ENCODE results near the gene DNASE2B.

Gene DNASE2B

DNA sequence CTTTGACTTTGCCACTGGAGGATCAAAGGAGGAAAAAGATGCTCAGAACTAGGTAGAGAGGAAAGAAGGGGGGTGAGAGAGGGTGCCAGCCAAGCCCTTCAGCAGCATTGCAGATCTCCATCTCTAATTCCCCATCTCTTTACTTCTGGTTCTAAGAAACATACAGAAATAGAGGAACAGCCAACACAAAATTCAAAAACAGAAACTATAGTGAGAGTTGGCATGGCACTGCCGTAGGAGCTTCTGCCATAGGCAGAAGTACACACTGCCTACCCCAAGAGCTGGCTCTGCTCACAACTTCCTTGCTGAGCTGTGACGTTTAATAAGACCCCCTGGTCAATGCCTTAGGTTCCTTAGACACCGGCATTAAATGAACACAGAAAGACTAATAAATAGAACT is 54.2 kb downstream of the DNASE2B start:
- no peak overlapping the region for H3K4me3 ChIP-seq (ENCODE audit: low read depth, low read length, poor library complexity, severe bottlenecking)
- TF ChIP-seq CTCF (IDR thresholded peaks at IDR 0.05; ENCODE audit: low read length) (no peak), EZH2 (IDR thresholded peaks at IDR 0.05; ENCODE audit: borderline replicate concordance, low read length) (no peak)
- no peaks in the 10 kb centered on the region for H3K9me3 ChIP-seq (ENCODE audit: low read length)
- no peaks in the 10 kb centered on the region for H3K36me3 ChIP-seq (ENCODE audit: insufficient read depth, low read length)
- no peak overlapping the region for H3K9ac ChIP-seq (ENCODE audit: low read length)
- no peaks in the 10 kb centered on the region for H4K20me1 ChIP-seq (ENCODE audit: insufficient read depth, low read length)
- H3K4me2 ChIP-seq (ENCODE audit: low read length) = no peak overlapping the region
- no peaks in the 10 kb centered on the region for H3K79me2 ChIP-seq (ENCODE audit: insufficient read depth, low read length)
- H3K9me2 ChIP-seq (ENCODE audit: low read depth, low read length) = no peaks in the 10 kb centered on the region
- no peak overlapping the region for H2AFZ ChIP-seq (ENCODE audit: low read length)
- no peaks in the 10 kb centered on the region for H3K4me1 ChIP-seq (ENCODE audit: insufficient read depth, low read length, severe bottlenecking)
- H3F3A ChIP-seq (ENCODE audit: insufficient read depth, low read length) = no peaks in the 10 kb centered on the region
- no peaks in the 10 kb centered on the region for H3K27me3 ChIP-seq (ENCODE audit: insufficient read depth, low read length)
- H3K27ac ChIP-seq (ENCODE audit: low read depth, low read length, poor library complexity, severe bottlenecking) = no peak overlapping the region

GRCh38 chr1:84462118-84462517 is 63.8 kb downstream of the DNASE2B start:
- TF ChIP-seq CTCF (IDR thresholded peaks at IDR 0.05; ENCODE audit: low read length) (no peak), EZH2 (IDR thresholded peaks at IDR 0.05; ENCODE audit: borderline replicate concordance, low read length) (no peak)
- H3K9me2 ChIP-seq (ENCODE audit: low read depth, low read length) = no peaks in the 10 kb centered on the region
- H3F3A ChIP-seq (ENCODE audit: insufficient read depth, low read length) = no peaks in the 10 kb centered on the region
- H3K4me2 ChIP-seq (ENCODE audit: low read length) = no peak overlapping the region
- H3K9ac ChIP-seq (ENCODE audit: low read length) = no peak overlapping the region
- no peak overlapping the region for H3K27ac ChIP-seq (ENCODE audit: low read depth, low read length, poor library complexity, severe bottlenecking)
- H3K4me3 ChIP-seq (ENCODE audit: low read depth, low read length, poor library complexity, severe bottlenecking) = no peak overlapping the region
- no peaks in the 10 kb centered on the region for H3K4me1 ChIP-seq (ENCODE audit: insufficient read depth, low read length, severe bottlenecking)
- H4K20me1 ChIP-seq (ENCODE audit: insufficient read depth, low read length) = no peaks in the 10 kb centered on the region
- no peaks in the 10 kb centered on the region for H3K36me3 ChIP-seq (ENCODE audit: insufficient read depth, low read length)
- peaks cover 4% of the 10 kb centered on the region; the same call in 1 of the 2 replicates for H3K27me3 ChIP-seq (ENCODE audit: insufficient read depth, low read length)
- no peak overlapping the region for H2AFZ ChIP-seq (ENCODE audit: low read length)
- H3K79me2 ChIP-seq (ENCODE audit: insufficient read depth, low read length) = no peaks in the 10 kb centered on the region
- H3K9me3 ChIP-seq (ENCODE audit: low read length) = no peaks in the 10 kb centered on the region

Measured in OCI-LY1 (cell line).